ENCODE measurements around the gene ATXN7L1. TPM values are rescaled to one million over a fixed set of nuclear protein-coding genes. Genes with fewer than 3 reads are reported as not detected.

ATXN7L1 gene
- total RNA-seq, 1 donor from 2014 or later, result 2.4 TPM

DNA sequence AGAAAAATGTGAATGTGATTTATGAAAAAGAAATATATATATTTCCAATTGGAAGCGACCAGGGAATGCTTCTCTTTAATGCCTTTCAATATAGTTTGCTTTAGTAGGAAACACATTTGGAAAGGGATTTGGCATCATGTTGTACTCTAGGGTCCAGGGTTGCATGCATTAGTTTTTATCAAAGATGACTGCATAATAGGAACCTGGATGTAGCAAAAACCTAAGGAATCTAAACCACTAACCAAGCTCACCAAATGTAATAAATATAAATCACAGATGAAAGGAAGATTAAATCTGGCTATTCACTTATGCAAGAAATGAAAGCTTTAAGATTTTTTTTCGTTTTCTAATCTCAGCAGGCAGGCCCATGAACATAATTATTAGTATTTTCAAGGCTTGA is 120.0 kb downstream of the ATXN7L1 start:
- Histone ChIP-seq H3K27me3 (ENCODE audit: control insufficient read depth, insufficient read depth, low read length) (no peaks in the 10 kb centered on the region), H3K36me3 (ENCODE audit: control insufficient read depth, insufficient read depth, low read length) (no peaks in the 10 kb centered on the region), H3K4me3 (ENCODE audit: low read depth, low read length) (no peak overlapping the region)
- DNase-seq (ENCODE audit: low read depth), result no peak
- TF ChIP-seq, protein P1, sequence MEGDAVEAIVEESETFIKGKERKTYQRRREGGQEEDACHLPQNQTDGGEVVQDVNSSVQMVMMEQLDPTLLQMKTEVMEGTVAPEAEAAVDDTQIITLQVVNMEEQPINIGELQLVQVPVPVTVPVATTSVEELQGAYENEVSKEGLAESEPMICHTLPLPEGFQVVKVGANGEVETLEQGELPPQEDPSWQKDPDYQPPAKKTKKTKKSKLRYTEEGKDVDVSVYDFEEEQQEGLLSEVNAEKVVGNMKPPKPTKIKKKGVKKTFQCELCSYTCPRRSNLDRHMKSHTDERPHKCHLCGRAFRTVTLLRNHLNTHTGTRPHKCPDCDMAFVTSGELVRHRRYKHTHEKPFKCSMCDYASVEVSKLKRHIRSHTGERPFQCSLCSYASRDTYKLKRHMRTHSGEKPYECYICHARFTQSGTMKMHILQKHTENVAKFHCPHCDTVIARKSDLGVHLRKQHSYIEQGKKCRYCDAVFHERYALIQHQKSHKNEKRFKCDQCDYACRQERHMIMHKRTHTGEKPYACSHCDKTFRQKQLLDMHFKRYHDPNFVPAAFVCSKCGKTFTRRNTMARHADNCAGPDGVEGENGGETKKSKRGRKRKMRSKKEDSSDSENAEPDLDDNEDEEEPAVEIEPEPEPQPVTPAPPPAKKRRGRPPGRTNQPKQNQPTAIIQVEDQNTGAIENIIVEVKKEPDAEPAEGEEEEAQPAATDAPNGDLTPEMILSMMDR (IDR thresholded peaks at IDR 0.05; ENCODE audit: insufficient read depth, low read length, severe bottlenecking), result no peak
- FAIRE-seq, result no peak

DNA sequence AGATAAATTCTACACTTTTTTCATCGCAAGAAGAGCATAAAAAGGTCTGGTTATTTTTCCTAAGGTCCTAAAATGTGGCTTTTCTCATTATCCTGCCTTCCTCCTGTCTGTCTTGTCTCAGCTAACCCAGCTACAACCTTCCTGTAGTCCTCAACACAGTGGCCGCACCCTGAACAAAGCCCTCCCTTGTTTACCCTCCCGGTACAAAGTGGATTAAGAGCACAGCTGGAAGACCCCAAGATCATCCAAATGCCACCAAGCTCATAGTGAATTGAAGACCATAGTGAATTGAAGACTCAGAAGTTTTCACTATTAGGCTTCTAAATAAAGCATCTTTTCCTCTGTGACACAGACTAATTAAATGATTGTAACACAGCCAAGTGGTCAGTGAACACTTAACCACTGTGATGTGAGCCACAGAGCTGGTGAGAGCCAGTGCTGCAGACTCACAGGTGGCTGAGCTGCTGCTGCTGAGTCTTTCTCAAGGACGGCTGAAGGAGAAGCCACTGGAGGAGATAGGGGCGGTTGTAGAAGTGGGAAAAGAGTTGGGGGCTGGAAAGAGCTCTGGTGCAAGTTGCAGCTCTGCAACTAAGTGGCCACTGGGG is 123.6 kb downstream of the ATXN7L1 start:
- no peak for DNase-seq (ENCODE audit: low read depth)
- Histone ChIP-seq H3K4me3 (ENCODE audit: low read depth, low read length) (no peak overlapping the region), H3K27me3 (ENCODE audit: control insufficient read depth, insufficient read depth, low read length) (no peaks in the 10 kb centered on the region), H3K36me3 (ENCODE audit: control insufficient read depth, insufficient read depth, low read length) (no peaks in the 10 kb centered on the region)
- TF ChIP-seq, protein P1 (IDR thresholded peaks at IDR 0.05; ENCODE audit: insufficient read depth, low read length, severe bottlenecking), result no peak
- no peak for FAIRE-seq

DNA sequence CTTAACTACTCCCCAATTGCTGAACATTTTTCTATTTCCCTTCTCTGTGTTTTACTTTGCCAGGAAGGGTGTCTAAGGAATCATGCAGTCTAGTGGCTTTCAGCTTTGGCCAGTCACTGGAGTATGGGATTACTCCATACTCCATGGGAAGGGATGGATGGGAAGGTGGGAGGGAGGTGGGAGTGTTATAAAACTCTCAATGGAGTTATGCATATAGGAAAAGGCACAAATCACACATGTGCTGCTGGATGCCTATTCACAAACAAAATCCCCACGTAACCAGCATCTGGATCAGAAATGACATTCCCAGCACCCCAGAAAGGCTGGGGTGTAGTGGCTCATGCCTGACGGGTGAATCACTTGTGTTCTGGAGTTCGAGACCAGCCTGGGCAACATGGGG is 125.3 kb downstream of the ATXN7L1 start:
- FAIRE-seq (no peak), DNase-seq (ENCODE audit: low read depth) (no peak)
- no peak overlapping the region for H3K4me3 ChIP-seq (ENCODE audit: low read depth, low read length)
- H3K27me3 ChIP-seq (ENCODE audit: control insufficient read depth, insufficient read depth, low read length), result no peaks in the 10 kb centered on the region
- TF ChIP-seq, protein P1 (IDR thresholded peaks at IDR 0.05; ENCODE audit: insufficient read depth, low read length, severe bottlenecking), result no peak
- H3K36me3 ChIP-seq (ENCODE audit: control insufficient read depth, insufficient read depth, low read length), result no peaks in the 10 kb centered on the region

DNA sequence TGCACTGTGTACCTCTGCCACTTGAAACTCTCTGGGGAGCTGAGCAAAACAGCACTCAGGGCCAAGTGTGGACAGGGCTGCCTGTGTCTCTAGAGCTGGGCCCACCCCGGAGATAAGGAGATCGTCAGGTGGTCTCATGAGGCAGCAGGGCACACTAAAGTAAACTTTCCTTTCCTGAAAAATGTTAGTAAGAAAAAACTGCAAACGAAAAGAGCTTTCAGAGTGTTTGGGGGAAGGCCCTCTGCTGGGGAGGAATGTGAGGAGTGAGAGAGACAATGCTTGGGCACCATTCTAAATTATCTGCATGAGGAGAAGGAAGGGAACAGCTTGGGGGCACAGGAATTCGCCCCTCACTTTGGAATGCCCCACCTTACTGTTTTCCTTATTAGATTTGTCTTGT is 127.7 kb downstream of the ATXN7L1 start:
- H3K4me3 ChIP-seq (ENCODE audit: low read depth, low read length), result no peak overlapping the region
- FAIRE-seq (no peak), DNase-seq (ENCODE audit: low read depth) (no peak)
- no peaks in the 10 kb centered on the region for H3K27me3 ChIP-seq (ENCODE audit: control insufficient read depth, insufficient read depth, low read length)
- TF ChIP-seq, protein P1 (IDR thresholded peaks at IDR 0.05; ENCODE audit: insufficient read depth, low read length, severe bottlenecking), result no peak
- no peaks in the 10 kb centered on the region for H3K36me3 ChIP-seq (ENCODE audit: control insufficient read depth, insufficient read depth, low read length)

GRCh38 chr7:105745681-105746330 is 130.6 kb downstream of the ATXN7L1 start:
- DNase-seq (ENCODE audit: low read depth) (no peak), FAIRE-seq (no peak)
- no peaks in the 10 kb centered on the region for H3K36me3 ChIP-seq (ENCODE audit: control insufficient read depth, insufficient read depth, low read length)
- TF ChIP-seq, protein P1 (IDR thresholded peaks at IDR 0.05; ENCODE audit: insufficient read depth, low read length, severe bottlenecking), result no peak
- H3K4me3 ChIP-seq (ENCODE audit: low read depth, low read length), result no peak overlapping the region
- H3K27me3 ChIP-seq (ENCODE audit: control insufficient read depth, insufficient read depth, low read length), result no peaks in the 10 kb centered on the region

- H3K36me3 ChIP-seq (ENCODE audit: control insufficient read depth, insufficient read depth, low read length), result no peaks in the 10 kb centered on the region
- TF ChIP-seq, protein P1 (IDR thresholded peaks at IDR 0.05; ENCODE audit: insufficient read depth, low read length, severe bottlenecking), result no peak
- DNase-seq (ENCODE audit: low read depth) (no peak), FAIRE-seq (no peak)
- no peaks in the 10 kb centered on the region for H3K27me3 ChIP-seq (ENCODE audit: control insufficient read depth, insufficient read depth, low read length)
- no peak overlapping the region for H3K4me3 ChIP-seq (ENCODE audit: low read depth, low read length)
These were observed 132.1 kb downstream of the ATXN7L1 start for GRCh38 chr7:105744258-105744657.
